HepG2 (cell line): ENCODE measurements around the gene CASKIN2. TPM values are rescaled to one million over a fixed set of nuclear protein-coding genes. Genes with fewer than 3 reads are reported as not detected.

Experiments used
- ATAC-seq: fragments of 200-7000 bp; cut with Tn5 transposase; 3 replicates; pipeline ENCODE4 v1.9.1; 2020; ENCODE audit warnings: mild to moderate bottlenecking, moderate library complexity
- BruUV-seq: library from RNA; stranded (reverse); fragments of 400-500 nt; replicated peaks from 2 replicates; lab custom pipeline; 2021; lab: Mats Ljungman, UMichigan
- CTCF ChIA-PET: fragments of 300-600 bp; formaldehyde crosslinking; extraction: SDS; loops from one replicate; lab custom pipeline; 2021; ENCODE audit warnings: low total read pairs, inconsistent platforms, low intra/inter-chr PET ratio; lab: Yijun Ruan, JAX
- POLR2A ChIA-PET: fragments of 350-600 bp; sonication (Branson Sonifier 250); formaldehyde crosslinking; loops from one replicate; lab custom pipeline; 2020; ENCODE audit warnings: antibody characterized with exemption, inconsistent platforms; lab: Yijun Ruan, JAX
- DNase-seq: peaks from one replicate; pipeline ENCODE4 v3.0.0-alpha.2; 2015; ENCODE audit warnings: low spot score
- FAIRE-seq: peaks from 3 replicates; lab custom pipeline; 2011; peaks lifted over from hg19 to GRCh38; lab: Jason Lieb, UNC
- H2AFZ ChIP-seq: one replicate; pipeline ENCODE4 v1.6.1; 2011; ENCODE audit warnings: low read length, inconsistent platforms
- H3K27ac ChIP-seq: fragments of 300-600 bp; 3 replicates; pipeline ENCODE4 v1.8.0; 2011; ENCODE audit warnings: mixed run types, mild to moderate bottlenecking, mixed read lengths, low read length, inconsistent platforms; ENCODE audit not compliant: insufficient read depth; ENCODE audit errors: extremely low read length
- H3K27me3 ChIP-seq, 2 experiments: fragments of 200-600 bp in 1 of 2; 2 replicates in 1 of 2; 3 replicates in 1 of 2; pipeline versions ENCODE4 v1.6.0 to v1.8.0; 2011; ENCODE audit warnings: low read length in 2 of 2, mild to moderate bottlenecking in 2 of 2, moderate library complexity in 2 of 2, inconsistent platforms in 1 of 2; ENCODE audit not compliant: insufficient read depth in 2 of 2, control insufficient read depth in 1 of 2
- H3K36me3 ChIP-seq, 2 experiments: fragments of 200-600 bp in 1 of 2; replicated peaks in 1 of 2; 2 replicates in 1 of 2; 3 replicates in 1 of 2; pipeline versions ENCODE4 v1.5.1 to v1.8.0; 2011; ENCODE audit warnings: low read length in 2 of 2, inconsistent platforms in 1 of 2; ENCODE audit not compliant: insufficient read depth in 2 of 2, control insufficient read depth in 1 of 2
- H3K4me1 ChIP-seq: 2 replicates; pipeline ENCODE4 v1.5.1; 2012; ENCODE audit warnings: low read length, inconsistent platforms; ENCODE audit not compliant: insufficient read depth
- H3K4me2 ChIP-seq: 2 replicates; pipeline ENCODE4 v1.6.0; 2011; ENCODE audit warnings: low read depth, low read length, inconsistent platforms
- H3K4me3 ChIP-seq, 3 experiments: fragments of 200-600 bp in 1 of 3; sonication (generic), shearing (Covaris generic) in 1 of 3; replicated peaks in 1 of 3; 2 replicates each; pipeline ENCODE4 v1.5.1; 2011 to 2016; ENCODE audit warnings: low read length in 3 of 3, inconsistent platforms in 2 of 3, low read depth in 2 of 3, mild to moderate bottlenecking in 2 of 3, control low read depth in 1 of 3, mixed read lengths in 1 of 3; ENCODE audit not compliant: insufficient read depth in 1 of 3
- H3K79me2 ChIP-seq: one replicate; pipeline ENCODE4 v1.6.1; 2011; ENCODE audit warnings: low read length, inconsistent platforms; ENCODE audit not compliant: insufficient read depth
- H3K9ac ChIP-seq: 2 replicates; pipeline ENCODE4 v1.6.0; 2011; ENCODE audit warnings: mild to moderate bottlenecking, low read depth, low read length, inconsistent platforms; ENCODE audit not compliant: insufficient read depth
- H3K9me3 ChIP-seq: 2 replicates; pipeline ENCODE4 v1.5.1; 2012; ENCODE audit warnings: mild to moderate bottlenecking, low read length
- H4K20me1 ChIP-seq: 2 replicates; pipeline ENCODE4 v1.6.0; 2011; ENCODE audit warnings: inconsistent platforms, mild to moderate bottlenecking, low read length, moderate library complexity; ENCODE audit not compliant: insufficient read depth
- AGO2 ChIP-seq: fragments of 200-400 bp; formaldehyde crosslinking; optimal IDR thresholded peaks from 2 replicates; pipeline ENCODE3; 2017; ENCODE audit warnings: mild to moderate bottlenecking, low read depth, low read length, moderate library complexity
- CHCHD3 ChIP-seq: sonication (generic); formaldehyde crosslinking; IDR thresholded peaks from 2 replicates; pipeline ENCODE4 v1.8.0; 2022; ENCODE audit warnings: mild to moderate bottlenecking, missing genetic modification reagents, moderate library complexity
- KDM1A ChIP-seq: IDR thresholded peaks from 2 replicates; pipeline ENCODE4 v1.6.1; 2016; ENCODE audit warnings: missing compliant biosample characterization
- MXD4 ChIP-seq: IDR thresholded peaks from 2 replicates; pipeline ENCODE4 v1.6.1; 2016; ENCODE audit warnings: mild to moderate bottlenecking, missing biosample characterization, missing genetic modification reagents
- PCBP2 ChIP-seq: fragments of 200-400 bp; formaldehyde crosslinking; optimal IDR thresholded peaks from 2 replicates; pipeline ENCODE3; 2018; ENCODE audit warnings: low read length, low read depth; ENCODE audit not compliant: poor library complexity, severe bottlenecking
- POLR2A ChIP-seq, 2 experiments: IDR thresholded peaks; 2 replicates each; pipeline ENCODE4 v1.6.1; 2011; ENCODE audit warnings: low read depth in 2 of 2, low read length in 2 of 2, mild to moderate bottlenecking in 1 of 2, moderate library complexity in 1 of 2; ENCODE audit not compliant: insufficient read depth in 1 of 2
- RBM22 ChIP-seq: fragments of 200-400 bp; formaldehyde crosslinking; optimal IDR thresholded peaks from 2 replicates; pipeline ENCODE3; 2017; ENCODE audit warnings: mild to moderate bottlenecking, low read length, moderate library complexity
- RFX1 ChIP-seq: fragments of 450-650 bp; IDR thresholded peaks from 2 replicates; pipeline ENCODE4 v1.6.1; 2017
- STAG1 ChIP-seq: sonication (generic); formaldehyde crosslinking; IDR thresholded peaks from 2 replicates; pipeline ENCODE4 v1.4.0; 2020; ENCODE audit warnings: missing genetic modification reagents
- TEAD3 ChIP-seq: optimal IDR thresholded peaks from 2 replicates; pipeline ENCODE3; 2016; ENCODE audit warnings: borderline replicate concordance
- YEATS4 ChIP-seq: sonication (generic); formaldehyde crosslinking; IDR thresholded peaks from 2 replicates; pipeline ENCODE4 v1.4.0; 2020; ENCODE audit warnings: missing genetic modification reagents, borderline replicate concordance
- ZFP82 ChIP-seq: sonication (generic); formaldehyde crosslinking; IDR thresholded peaks from 2 replicates; pipeline ENCODE4 v1.5.1; 2020; ENCODE audit warnings: mild to moderate bottlenecking, missing genetic modification reagents, borderline replicate concordance
- ZNF160 ChIP-seq: sonication (generic); formaldehyde crosslinking; IDR thresholded peaks from 2 replicates; pipeline ENCODE4 v1.8.0; 2022; ENCODE audit warnings: mild to moderate bottlenecking, inconsistent platforms, missing genetic modification reagents
- ZNF776 ChIP-seq: sonication (generic); formaldehyde crosslinking; IDR thresholded peaks from 2 replicates; pipeline ENCODE4 v1.4.0; 2020; ENCODE audit warnings: mild to moderate bottlenecking, missing genetic modification reagents
- WGBS: methylation state at CpG from one replicate; pipeline ENCODE4 v1.1.6; 2017; ENCODE audit warnings: low lambda C conversion rate; 5-methylcytosine and 5-hydroxymethylcytosine counted together
- in situ Hi-C: cut with HindIII; loops from 2 replicates; pipeline ENCODE4 v1.10.0; 2017; ENCODE audit warnings: low pct_unique_long_range_greater_than_20kb; ENCODE audit not compliant: extremely low pct_ligation_motif_present
- intact Hi-C: fragments of 100-400 bp; cut with micrococcal nuclease; formaldehyde crosslinking; loops from one replicate; pipeline ENCODE4 v1.10.0; 2022; ENCODE audit not compliant: unreplicated experiment
- polyA plus RNA-seq, 8 experiments: library from polyadenylated mRNA; depleted of rRNA in 3 of 8; stranded (reverse) in 7 of 8; unstranded in 1 of 8; fragments of >200 nt; fragmentation: Illumina TruSeq in 4 of 8; extraction: Trizol in 4 of 8; gene quantifications; 2 replicates each; pipeline versions ENCODE4 v1.2.1 to v1.2.3, GENCODE V29; 2011 to 2016; ENCODE audit warnings: low read depth in 4 of 8, missing spikeins in 1 of 8, mixed read lengths in 1 of 8; ENCODE audit not compliant: insufficient read depth in 1 of 8
- total RNA-seq, 5 experiments: library from RNA; depleted of rRNA; stranded (reverse); fragments of >200 nt; fragmentation: Illumina TruSeq; extraction: Trizol; gene quantifications; 2 replicates each; pipeline ENCODE4 v1.2.3, GENCODE V29; 2016; ENCODE audit warnings: low read depth in 1 of 5
- TF ChIP-seq, protein P1 (sequence below): IDR thresholded peaks from 2 replicates; pipeline ENCODE4 v1.6.1; 2016; ENCODE audit warnings: mild to moderate bottlenecking
- TF ChIP-seq, protein P2 (sequence below): sonication (generic); formaldehyde crosslinking; IDR thresholded peaks from 2 replicates; pipeline ENCODE4 v1.4.0; 2020; ENCODE audit warnings: missing genetic modification reagents

CASKIN2 gene
- total and polyA plus RNA-seq, 2 of the 13 experiments (the other 11 are each of a cell fraction or from before 2014, with no cell fraction given), result 5.2 to 7.8 TPM

DNA sequence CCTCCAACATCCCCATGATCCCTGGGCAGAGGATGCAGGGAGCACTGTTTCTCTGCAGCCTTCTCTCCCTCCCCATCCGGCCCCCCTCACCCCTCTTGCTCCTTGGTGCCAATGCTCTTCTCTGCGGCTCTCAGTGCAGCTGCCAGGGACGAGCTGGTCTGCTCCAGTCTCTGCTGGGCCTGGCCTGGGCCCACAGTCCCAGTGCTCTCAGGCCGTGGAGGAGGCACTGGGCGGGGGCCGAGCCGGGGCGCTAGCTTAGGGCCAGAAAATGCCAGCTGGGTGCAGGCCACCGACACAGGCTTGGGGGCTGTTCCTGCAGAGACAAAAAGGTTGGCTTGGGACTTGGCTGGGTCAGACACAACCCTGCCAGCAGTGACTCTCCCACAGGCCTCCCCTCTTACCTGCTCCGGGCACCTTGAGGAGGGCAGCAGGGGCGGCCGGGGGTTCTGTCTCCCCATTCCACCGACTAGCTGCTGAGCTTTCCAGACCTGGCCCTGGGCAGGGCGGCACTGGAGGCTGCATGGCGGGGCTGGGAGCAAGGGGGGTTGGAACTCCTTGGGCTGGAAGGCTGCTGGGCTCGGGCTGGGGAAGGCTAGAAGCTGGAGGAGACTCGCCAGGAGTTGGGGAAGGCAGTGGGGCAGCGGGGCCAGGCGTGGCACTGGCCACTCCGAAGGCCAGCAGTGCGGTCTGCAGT is 13.8 kb downstream of the CASKIN2 start:
- ATAC-seq, result no peak
- H2AFZ ChIP-seq, result no peak overlapping the region
- WGBS, result 96% methylated on average over 20 of the region's 21 CpGs
- H3K4me2 ChIP-seq, result no peak overlapping the region
- H3K4me1 ChIP-seq, result peaks cover 8% of the 10 kb centered on the region
- BruUV-seq, result no TSS peak
- no peaks in the 10 kb centered on the region for H3K9me3 ChIP-seq
- H3K27ac ChIP-seq, result no peak overlapping the region
- no peaks in the 10 kb centered on the region for H3K79me2 ChIP-seq
- POLR2A ChIA-PET, result interaction anchor here (0.7 to 1.3 kb wide), 2 partner anchors 10 to 24 kb away, joined by 3 read pairs; partner anchors contain the start of gene LLGL2
- peaks cover 25 to 39% of the 10 kb centered on the region in 2 experiments; a peak in 4 of 5 replicates for H3K36me3 ChIP-seq
- H3K27me3 ChIP-seq, result no peaks in the 10 kb centered on the region
- DNase-seq, result no peak
- intact Hi-C loops, result no loop called here
- TF ChIP-seq POLR2A (IDR thresholded peaks at IDR 0.05; ENCODE audit: insufficient read depth in 1 of 2, low read depth in 2 of 2, low read length in 2 of 2), result peak in 1 of 2 experiments; percentile 7; a peak in 1 of 4 replicates
- TF ChIP-seq AGO2, result peak; percentile 86
- no peak for TF ChIP-seq ZNF160 (CRISPR knock-in tag)
- TF ChIP-seq RBM22, result peak; percentile 20
- TF ChIP-seq CHCHD3 (CRISPR knock-in tag), result peak; percentile 56; the same call in 1 of the 2 replicates
- no peak for TF ChIP-seq PCBP2
- TF ChIP-seq, all 625 proteins: peak for 4
- in situ Hi-C loops, result no loop called here
- no peak for FAIRE-seq
- CTCF ChIA-PET, result no interaction called here
- Histone ChIP-seq H3K9ac (no peak overlapping the region), H4K20me1 (no peaks in the 10 kb centered on the region), H3K4me3 (no peak overlapping the region)

DNA sequence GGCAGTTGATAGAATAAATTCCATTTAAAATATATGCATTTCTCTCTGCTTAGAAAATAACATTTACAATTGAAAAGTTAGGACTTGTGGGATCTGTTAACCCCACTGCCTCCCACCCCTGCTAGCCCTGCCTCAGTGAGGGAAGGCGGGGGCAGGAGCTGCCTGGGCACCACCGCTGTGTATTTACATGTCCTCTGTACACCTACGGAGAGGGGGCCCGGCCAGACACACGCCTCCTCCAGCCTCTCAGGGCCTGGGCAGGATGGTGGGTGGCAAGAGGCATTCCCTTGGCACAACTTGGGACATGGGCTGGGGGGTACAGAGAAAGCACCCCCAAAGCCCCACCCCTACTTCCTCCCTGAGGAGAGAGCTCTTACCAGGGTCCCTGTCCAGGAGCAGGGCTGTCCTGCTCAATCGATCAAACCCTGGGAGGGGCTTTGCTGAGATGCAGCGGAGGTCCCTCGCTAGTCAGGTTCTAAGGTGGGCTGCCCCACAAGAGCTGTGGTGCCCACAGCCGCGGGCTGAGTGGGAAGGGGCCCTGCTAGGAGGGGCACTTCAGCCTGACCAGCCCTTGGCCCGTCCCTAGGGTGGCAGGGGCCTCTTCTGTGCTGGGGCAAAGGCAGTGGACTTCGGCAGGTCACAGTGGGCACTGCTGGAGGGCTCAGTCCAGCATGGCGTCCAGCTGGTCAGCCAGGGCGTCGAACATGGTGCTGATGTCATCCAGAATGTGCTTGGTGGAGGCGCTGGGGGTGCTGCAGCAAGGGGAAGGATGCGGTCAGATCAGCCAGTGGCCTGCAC is 14.7 kb downstream of the CASKIN2 start:
- Histone ChIP-seq H3K4me3 (no peak overlapping the region), H3K4me2 (no peak overlapping the region), H4K20me1 (no peaks in the 10 kb centered on the region), H3K27ac (no peak overlapping the region), H3K27me3 (no peaks in the 10 kb centered on the region), H2AFZ (no peak overlapping the region), H3K9ac (no peak overlapping the region), H3K36me3 (peaks cover 28 to 41% of the 10 kb centered on the region in 2 experiments; a peak in 4 of 5 replicates), H3K9me3 (no peaks in the 10 kb centered on the region), H3K79me2 (no peaks in the 10 kb centered on the region), H3K4me1 (peaks cover 8% of the 10 kb centered on the region)
- 92% methylated on average over 11 of the region's 17 CpGs for WGBS
- ChIA-PET POLR2A (interaction anchor here (0.7 kb wide), 1 partner anchor 25 kb away, joined by 3 read pairs; the partner anchor contains the start of gene LLGL2), CTCF (no interaction called here)
- FAIRE-seq (no peak), DNase-seq (no peak), ATAC-seq (no peak)
- no TSS peak for BruUV-seq
- intact Hi-C loops (no loop called here), in situ Hi-C loops (no loop called here)
- TF ChIP-seq ZNF776 (CRISPR knock-in tag) (no peak), KDM1A (CRISPR knock-in tag) (no peak), YEATS4 (CRISPR knock-in tag) (no peak), POLR2A (IDR thresholded peaks at IDR 0.05; ENCODE audit: insufficient read depth in 1 of 2, low read depth in 2 of 2, low read length in 2 of 2) (peak in 1 of 2 experiments; percentile 34; a peak in 2 of 4 replicates), RFX1 (no peak), MXD4 (CRISPR knock-in tag) (no peak), TEAD3 (CRISPR knock-in tag) (no peak), ZFP82 (no peak), STAG1 (CRISPR knock-in tag) (no peak)
- TF ChIP-seq, protein P1, sequence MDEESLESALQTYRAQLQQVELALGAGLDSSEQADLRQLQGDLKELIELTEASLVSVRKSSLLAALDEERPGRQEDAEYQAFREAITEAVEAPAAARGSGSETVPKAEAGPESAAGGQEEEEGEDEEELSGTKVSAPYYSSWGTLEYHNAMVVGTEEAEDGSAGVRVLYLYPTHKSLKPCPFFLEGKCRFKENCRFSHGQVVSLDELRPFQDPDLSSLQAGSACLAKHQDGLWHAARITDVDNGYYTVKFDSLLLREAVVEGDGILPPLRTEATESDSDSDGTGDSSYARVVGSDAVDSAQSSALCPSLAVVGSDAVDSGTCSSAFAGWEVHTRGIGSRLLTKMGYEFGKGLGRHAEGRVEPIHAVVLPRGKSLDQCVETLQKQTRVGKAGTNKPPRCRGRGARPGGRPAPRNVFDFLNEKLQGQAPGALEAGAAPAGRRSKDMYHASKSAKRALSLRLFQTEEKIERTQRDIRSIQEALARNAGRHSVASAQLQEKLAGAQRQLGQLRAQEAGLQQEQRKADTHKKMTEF (CRISPR knock-in tag), result no peak
- TF ChIP-seq, protein P2, sequence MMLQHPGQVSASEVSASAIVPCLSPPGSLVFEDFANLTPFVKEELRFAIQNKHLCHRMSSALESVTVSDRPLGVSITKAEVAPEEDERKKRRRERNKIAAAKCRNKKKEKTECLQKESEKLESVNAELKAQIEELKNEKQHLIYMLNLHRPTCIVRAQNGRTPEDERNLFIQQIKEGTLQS (CRISPR knock-in tag), result no peak
